Muscle layer of duodenum (tissue), 2 donors: ENCODE results near the gene EPHB1.

Experiments used
- H3K27ac ChIP-seq: one replicate; pipeline ENCODE4 v1.7.0; 2013; ENCODE audit warnings: mild to moderate bottlenecking, low read length
- H3K27me3 ChIP-seq: one replicate; pipeline ENCODE4 v1.7.0; 2013; ENCODE audit warnings: low read depth, mild to moderate bottlenecking, control low read depth, low read length
- H3K36me3 ChIP-seq, 2 donors: one replicate each; pipeline ENCODE4 v1.7.0; 2013; ENCODE audit warnings: low read length in 2 of 2, control low read depth in 1 of 2, mild to moderate bottlenecking in 1 of 2; ENCODE audit not compliant: insufficient read depth in 2 of 2, control insufficient read depth in 1 of 2
- H3K4me1 ChIP-seq, 2 donors: one replicate each; pipeline ENCODE4 v1.7.0; 2013; ENCODE audit warnings: low read length in 2 of 2, mild to moderate bottlenecking in 2 of 2, control low read depth in 1 of 2, moderate library complexity in 1 of 2; ENCODE audit not compliant: insufficient read depth in 2 of 2, control insufficient read depth in 1 of 2
- H3K4me3 ChIP-seq, 2 donors: one replicate each; pipeline ENCODE4 v1.7.0; 2013; ENCODE audit warnings: low read length in 2 of 2, low read depth in 1 of 2, mild to moderate bottlenecking in 1 of 2
- H3K9me3 ChIP-seq, 2 donors: one replicate each; pipeline ENCODE4 v1.7.0; 2013; ENCODE audit warnings: low read length in 2 of 2, control low read depth in 1 of 2, mild to moderate bottlenecking in 1 of 2; ENCODE audit not compliant: control insufficient read depth in 1 of 2
- donor health status: healthy.

The EPHB1 gene

DNA sequence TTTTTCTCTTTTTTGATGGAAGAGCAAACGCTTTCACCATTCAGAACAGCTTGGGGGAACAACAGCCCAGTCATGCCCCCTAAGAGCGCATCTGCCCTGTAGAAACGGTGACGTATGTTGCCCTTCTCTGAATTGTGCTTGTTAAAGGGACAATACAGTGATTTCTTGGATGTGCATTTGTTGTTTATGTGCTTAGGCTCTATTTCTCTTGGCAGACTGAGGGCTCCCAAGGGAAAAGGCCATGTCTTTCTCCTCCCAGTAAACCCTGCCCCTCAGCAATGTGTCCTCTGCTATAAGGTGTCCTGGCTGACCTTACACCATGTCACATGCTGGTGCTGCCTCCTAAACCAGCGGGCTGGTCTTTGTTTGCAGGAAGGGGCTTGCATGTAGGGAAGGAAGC is 346.1 kb downstream of the EPHB1 start:
- Histone ChIP-seq H3K27ac (no peak overlapping the region), H3K9me3 (no peaks in the 10 kb centered on the region), H3K4me3 (no peak overlapping the region), H3K4me1 (no peaks in the 10 kb centered on the region), H3K27me3 (no peaks in the 10 kb centered on the region), H3K36me3 (no peaks in the 10 kb centered on the region)

DNA sequence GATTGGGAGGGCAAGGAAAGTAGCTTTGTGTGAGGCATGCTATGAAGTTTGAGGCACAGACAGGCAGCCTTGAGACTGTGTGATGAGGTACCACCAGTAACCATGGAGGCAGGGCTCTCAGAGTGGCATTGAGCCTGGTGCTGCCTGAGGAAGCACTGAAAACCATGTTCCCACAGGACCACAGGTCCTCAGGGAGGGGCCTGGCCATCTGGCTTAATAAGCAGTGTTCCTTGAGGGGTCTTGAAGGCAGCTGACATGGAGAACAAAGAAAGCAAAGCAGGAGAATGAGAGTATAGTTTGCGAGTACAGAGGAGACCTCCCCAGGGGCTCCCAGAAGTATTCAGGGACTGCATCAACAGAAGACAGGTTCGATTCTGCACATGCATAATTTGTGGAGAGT is 346.6 kb downstream of the EPHB1 start:
- Histone ChIP-seq H3K4me3 (no peak overlapping the region), H3K9me3 (no peaks in the 10 kb centered on the region), H3K27me3 (no peaks in the 10 kb centered on the region), H3K36me3 (no peaks in the 10 kb centered on the region), H3K27ac (no peak overlapping the region), H3K4me1 (no peaks in the 10 kb centered on the region)

- Histone ChIP-seq H3K4me3 (no peak overlapping the region), H3K36me3 (no peaks in the 10 kb centered on the region), H3K4me1 (no peaks in the 10 kb centered on the region), H3K27me3 (no peaks in the 10 kb centered on the region), H3K9me3 (no peaks in the 10 kb centered on the region), H3K27ac (no peak overlapping the region)
Measured at GRCh38 chr3:135142530-135142929, 347.5 kb downstream of the EPHB1 start.

DNA sequence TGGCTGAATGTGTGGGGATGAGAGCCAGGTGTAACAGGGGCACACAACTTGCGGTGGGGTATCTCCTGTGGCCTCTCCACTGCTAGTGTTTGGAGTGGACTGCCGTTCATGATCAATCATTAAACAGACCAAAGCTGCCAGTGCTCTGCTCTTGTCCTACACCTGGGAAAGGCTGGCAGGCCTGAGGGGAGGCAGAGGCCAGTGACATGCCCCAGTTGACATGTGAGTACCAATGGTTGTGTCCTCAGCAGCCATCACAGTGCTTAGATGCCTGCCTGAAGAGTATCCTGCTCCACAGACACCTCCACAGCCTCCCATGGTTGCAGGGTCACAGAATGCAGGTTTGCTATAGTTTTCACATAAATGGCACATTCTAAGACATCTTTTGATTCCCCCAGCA is 348.4 kb downstream of the EPHB1 start:
- Histone ChIP-seq H3K4me1 (no peaks in the 10 kb centered on the region), H3K27ac (no peak overlapping the region), H3K4me3 (no peak overlapping the region), H3K9me3 (no peaks in the 10 kb centered on the region), H3K36me3 (no peaks in the 10 kb centered on the region), H3K27me3 (no peaks in the 10 kb centered on the region)

DNA sequence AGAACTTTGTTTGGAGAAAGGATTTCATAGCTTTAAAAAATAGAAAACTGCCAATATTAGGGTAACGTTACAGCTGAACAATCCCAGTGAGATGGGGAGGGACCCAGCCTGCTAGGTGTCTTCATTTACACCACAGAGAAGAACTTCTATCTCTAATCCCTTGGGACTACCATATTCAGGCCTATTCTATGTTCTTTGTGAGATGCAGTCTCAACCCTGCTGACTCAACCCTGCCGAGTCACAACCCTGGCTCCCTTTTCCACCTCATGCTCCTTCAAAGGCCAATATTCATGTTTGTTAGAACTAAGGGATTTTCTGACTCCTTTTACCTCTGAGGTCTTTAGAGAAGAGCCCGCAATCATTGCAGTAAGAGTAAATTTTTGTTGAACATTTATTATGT is 350.5 kb downstream of the EPHB1 start:
- H3K36me3 ChIP-seq = no peaks in the 10 kb centered on the region
- no peaks in the 10 kb centered on the region for H3K4me1 ChIP-seq
- no peaks in the 10 kb centered on the region for H3K27me3 ChIP-seq
- no peak overlapping the region for H3K4me3 ChIP-seq
- no peak overlapping the region for H3K27ac ChIP-seq
- no peaks in the 10 kb centered on the region for H3K9me3 ChIP-seq

DNA sequence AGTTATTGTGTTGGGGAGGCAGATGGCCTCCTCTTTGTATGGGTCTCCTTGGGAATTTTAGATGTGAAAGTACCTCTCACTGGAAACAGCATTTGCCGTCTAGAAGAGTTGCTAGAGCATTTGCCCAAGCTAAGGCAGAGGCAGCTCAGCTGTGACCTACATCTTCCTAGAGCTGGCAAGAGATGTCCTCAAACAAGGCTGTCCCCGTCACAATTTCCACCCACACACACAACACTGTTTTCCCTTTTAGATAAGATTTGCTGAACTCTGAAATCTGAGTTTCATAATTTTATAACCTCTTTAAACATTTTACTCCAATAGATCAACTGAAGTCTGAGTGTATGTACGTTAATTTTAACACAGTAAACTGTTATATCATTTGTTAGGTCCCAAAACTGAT is 352.6 kb downstream of the EPHB1 start:
- H3K4me1 ChIP-seq = no peaks in the 10 kb centered on the region
- no peak overlapping the region for H3K27ac ChIP-seq
- H3K4me3 ChIP-seq = no peak overlapping the region
- H3K36me3 ChIP-seq = no peaks in the 10 kb centered on the region
- H3K27me3 ChIP-seq = no peaks in the 10 kb centered on the region
- H3K9me3 ChIP-seq = no peaks in the 10 kb centered on the region

DNA sequence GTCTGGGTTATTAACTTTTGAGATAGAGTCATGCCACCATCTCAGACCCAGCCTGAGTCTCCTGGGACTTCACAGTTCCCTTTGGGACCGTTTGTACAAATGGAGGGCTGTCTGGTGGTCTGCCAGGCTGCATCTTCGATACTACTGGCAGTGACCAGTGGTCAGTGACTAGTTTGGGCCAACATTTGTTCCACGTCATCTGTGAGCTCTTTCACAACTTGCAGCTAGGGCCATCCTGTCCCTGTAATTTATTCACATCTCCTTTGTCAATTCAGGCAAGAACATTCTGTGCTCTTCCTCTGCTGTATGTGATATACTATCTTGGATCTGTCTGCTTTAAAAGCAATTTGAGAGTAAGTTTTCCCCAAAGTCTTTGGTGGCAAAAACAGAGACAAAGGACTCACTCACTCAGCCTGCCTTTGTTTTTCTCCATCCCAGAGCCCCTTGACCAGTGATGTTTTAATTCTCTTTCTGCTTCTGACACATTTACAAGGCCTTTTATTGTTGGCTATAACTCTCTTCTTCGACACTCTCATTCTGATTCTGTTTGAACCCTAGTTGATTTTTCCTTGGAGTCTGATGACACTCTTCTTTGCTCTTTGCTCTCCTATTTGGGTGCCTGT is 353.4 kb downstream of the EPHB1 start:
- Histone ChIP-seq H3K27me3 (no peaks in the 10 kb centered on the region), H3K9me3 (no peaks in the 10 kb centered on the region), H3K4me1 (no peaks in the 10 kb centered on the region), H3K36me3 (no peaks in the 10 kb centered on the region), H3K4me3 (no peak overlapping the region), H3K27ac (no peak overlapping the region)

GRCh38 chr3:135149707-135150681 is 354.9 kb downstream of the EPHB1 start:
- Histone ChIP-seq H3K27me3 (no peaks in the 10 kb centered on the region), H3K4me3 (no peak overlapping the region), H3K27ac (no peak overlapping the region), H3K9me3 (no peaks in the 10 kb centered on the region), H3K36me3 (no peaks in the 10 kb centered on the region), H3K4me1 (no peaks in the 10 kb centered on the region)

GRCh38 chr3:135154186-135154585 is 359.1 kb downstream of the EPHB1 start:
- no peak overlapping the region for H3K4me3 ChIP-seq
- no peaks in the 10 kb centered on the region for H3K4me1 ChIP-seq
- H3K36me3 ChIP-seq = no peaks in the 10 kb centered on the region
- H3K27ac ChIP-seq = no peak overlapping the region
- no peaks in the 10 kb centered on the region for H3K27me3 ChIP-seq
- H3K9me3 ChIP-seq = no peaks in the 10 kb centered on the region

DNA sequence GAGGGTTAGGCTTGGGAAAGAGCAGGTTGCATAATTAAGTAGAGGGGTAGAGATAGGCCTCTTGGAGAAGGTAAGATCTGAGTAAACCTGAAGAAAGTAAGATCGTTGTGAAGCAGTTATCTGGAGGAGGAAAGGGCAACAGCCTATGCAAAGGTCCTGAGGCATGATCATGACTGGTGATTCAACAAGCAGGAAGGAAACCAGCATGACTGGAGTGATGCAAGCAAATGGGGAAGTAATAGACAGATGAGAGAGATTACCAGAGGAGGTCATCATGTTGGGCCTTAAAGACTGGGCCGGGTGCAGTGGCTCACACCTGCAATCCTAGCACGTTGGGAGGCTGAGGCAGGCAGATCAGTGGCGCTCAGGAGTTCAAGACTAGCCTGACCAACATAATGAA is 360.2 kb downstream of the EPHB1 start:
- H3K36me3 ChIP-seq = no peaks in the 10 kb centered on the region

GRCh38 chr3:135155791-135156190 is 360.7 kb downstream of the EPHB1 start:
- Histone ChIP-seq H3K27ac (no peak overlapping the region), H3K4me3 (no peak overlapping the region), H3K36me3 (no peaks in the 10 kb centered on the region), H3K4me1 (no peaks in the 10 kb centered on the region), H3K9me3 (no peaks in the 10 kb centered on the region), H3K27me3 (no peaks in the 10 kb centered on the region)

More for the DNA sequence above, 360.2 kb downstream of the EPHB1 start:
- Histone ChIP-seq H3K4me3 (no peak overlapping the region), H3K4me1 (no peaks in the 10 kb centered on the region), H3K9me3 (no peaks in the 10 kb centered on the region), H3K27me3 (no peaks in the 10 kb centered on the region), H3K27ac (no peak overlapping the region)
